PC-3 (cell line): Measurements from ENCODE around the gene C16orf74.

Experiments
- CTCF ChIP-seq: fragments of 300-600 bp; sonication (generic); conservative IDR thresholded peaks from 2 replicates; pipeline ENCODE4 v1.5.1; 2017; ENCODE audit warnings: antibody characterized with exemption, low read depth, mild to moderate bottlenecking, low read length
- EZH2 ChIP-seq: fragments of 300-600 bp; sonication (generic); IDR thresholded peaks from one replicate; pipeline ENCODE4 v1.6.1; 2017; ENCODE audit warnings: antibody characterized with exemption, mild to moderate bottlenecking, low read length; ENCODE audit not compliant: unreplicated experiment

- TF ChIP-seq CTCF (no peak), EZH2 (no peak)
These were observed 51.8 kb downstream of the C16orf74 start for GRCh38 chr16:85698935-85699558.
